GM21528 (cell line): ENCODE results near the gene TTC3.
"Not testable (repeated sequence)": the region's sequence is repeated elsewhere in the genome, so short reads cannot be mapped to it uniquely, and the experiment has no call there.

ENCODE experiments used
- ATAC-seq: cut with Tn5 transposase; IDR thresholded peaks from one replicate; pipeline ENCODE4 v1.9.1; 2021; ENCODE audit warnings: mild to moderate bottlenecking, moderate library complexity; ENCODE audit not compliant: unreplicated experiment, low FRiP score

Gene TTC3

DNA sequence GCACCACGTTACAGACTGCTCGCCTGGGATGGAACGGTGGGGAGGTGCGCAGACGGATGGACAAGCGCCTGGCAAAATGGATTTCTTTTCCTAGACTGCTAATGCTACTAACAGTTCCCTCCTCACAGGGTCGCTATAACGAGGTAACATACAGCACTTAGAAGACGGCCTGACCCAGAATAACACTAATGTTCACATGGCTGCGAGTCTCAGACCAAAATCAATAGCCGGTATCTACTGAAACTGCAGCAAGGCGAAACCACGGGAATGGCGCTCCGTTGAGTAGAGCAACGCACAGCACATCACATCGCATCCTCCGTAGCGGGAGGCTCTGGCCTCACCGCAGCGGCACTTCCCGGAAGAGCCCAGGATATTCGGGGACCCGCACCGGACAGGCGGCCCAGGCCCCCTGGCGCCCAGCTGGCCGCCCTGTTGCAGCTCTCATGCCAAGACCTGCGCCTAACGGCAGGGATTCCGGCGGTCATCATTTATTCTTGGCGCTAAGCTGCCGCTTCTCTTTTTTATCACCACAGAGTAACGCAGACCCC, 147.5 kb downstream of the TTC3 start:
- peak; percentile 49 for ATAC-seq

DNA sequence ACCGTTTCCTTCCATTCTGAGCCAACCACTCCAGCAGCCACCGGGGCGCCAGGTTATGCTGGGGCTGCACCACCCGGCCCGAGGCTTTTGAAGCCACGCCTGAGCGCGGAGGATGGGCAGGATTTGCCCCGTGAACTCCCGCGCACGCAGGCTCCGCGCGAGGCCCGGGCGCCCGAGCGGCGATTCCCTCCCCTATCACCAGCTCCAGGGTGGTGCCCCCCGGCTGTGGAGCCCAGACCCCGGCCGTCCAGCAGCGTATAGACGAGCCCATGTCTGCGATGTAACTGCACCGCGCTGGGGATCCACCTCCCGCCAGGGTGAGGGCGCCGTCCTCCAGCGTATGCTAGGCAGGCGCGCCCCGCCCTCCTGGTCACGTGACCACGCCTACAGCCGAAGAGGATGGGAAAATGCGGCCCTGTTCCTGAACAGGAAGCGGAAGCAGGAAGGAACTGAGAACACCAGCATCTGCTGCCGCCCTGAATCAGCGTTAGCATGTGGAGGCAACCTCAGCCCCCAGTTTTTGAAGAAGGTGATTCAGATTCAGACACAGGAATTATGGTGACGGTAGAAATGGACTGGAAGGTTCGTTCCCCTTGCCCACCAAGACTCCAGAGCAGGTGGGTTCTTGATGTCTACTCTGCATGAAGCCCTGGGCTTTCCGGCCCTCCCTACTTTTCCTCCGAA, 148.1 kb downstream of the TTC3 start:
- ATAC-seq = peak; percentile 85

- ATAC-seq = not testable (repeated sequence)
Measured at GRCh38 chr21:37222248-37222647, 149.2 kb downstream of the TTC3 start.

DNA sequence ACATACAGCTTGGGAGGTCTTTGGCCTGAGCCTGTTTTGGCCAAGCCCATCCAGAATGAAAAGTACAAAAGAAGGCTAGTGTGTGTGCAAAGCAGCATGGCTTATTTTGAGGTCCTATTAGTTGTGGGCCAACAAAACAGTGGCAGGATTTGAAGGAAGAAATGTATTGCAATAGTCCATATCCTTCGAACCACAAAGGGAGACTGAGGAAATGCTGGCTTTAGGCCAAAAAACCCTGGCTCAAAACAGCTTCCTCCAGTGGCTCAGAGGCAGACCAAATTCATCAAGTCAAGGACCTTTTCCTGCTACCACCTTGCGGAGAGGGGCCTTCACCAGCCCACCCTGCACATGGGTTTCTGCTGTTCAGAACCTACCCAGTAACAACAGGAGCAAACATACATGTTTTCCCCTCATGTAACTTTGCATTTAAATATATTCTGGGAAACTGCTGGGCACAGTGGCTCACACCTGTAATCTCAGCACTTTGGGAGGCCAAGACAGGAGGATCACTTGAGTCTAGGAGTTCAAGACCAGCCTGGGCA, 150.8 kb downstream of the TTC3 start:
- ATAC-seq = no peak

DNA sequence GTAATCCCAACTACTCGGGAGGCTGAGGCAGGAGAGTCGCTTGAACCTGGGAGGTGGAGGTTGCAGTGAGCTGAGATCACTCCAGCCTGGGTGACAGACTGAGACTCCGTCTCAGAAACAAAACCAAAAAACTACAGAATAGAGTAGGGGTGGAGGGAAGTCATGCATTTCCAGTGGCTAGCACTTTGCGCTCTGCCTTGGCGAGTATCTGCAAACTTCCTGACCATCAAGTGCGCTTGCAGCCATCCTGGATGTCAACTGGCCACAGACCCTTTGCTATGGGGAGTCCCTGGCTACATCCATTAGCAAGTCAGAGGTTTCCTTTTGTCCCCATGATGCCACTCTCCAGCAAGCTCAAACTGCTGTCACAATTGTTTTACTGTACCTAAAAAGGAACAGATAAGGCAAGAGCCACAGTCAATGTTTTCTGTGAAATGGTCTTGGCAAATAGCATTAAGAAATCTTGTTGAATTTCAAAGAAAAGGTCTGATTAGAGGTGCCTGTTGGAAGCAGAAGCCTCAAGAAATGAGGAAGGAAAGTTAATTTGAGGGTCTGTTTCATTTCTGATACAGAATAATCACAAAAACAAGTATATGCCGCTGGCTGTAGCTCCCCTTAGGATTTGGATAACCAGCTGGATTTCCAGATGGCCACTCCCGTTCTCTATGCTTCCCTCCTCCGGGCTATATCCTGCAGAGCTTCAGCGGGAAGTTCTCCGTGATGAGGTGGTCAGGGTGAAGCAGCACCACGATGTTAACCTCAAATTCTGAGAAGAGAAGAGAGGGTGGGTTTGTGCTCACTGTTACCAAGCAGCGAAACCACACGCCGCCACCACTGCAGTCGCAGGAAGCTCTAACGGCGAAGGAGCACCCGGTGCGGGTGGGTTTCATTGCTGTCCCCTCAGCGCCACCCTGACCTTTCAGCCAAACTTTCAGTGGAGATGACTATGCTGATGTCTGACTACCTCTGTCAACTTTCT, 152.1 kb downstream of the TTC3 start:
- no peak for ATAC-seq

- ATAC-seq = no peak
Measured at GRCh38 chr21:37226041-37226920, 153.2 kb downstream of the TTC3 start.

- ATAC-seq = no peak
Measured at GRCh38 chr21:37227071-37228002, 154.3 kb downstream of the TTC3 start.

GRCh38 chr21:37228003-37228400, 154.9 kb downstream of the TTC3 start:
- no peak for ATAC-seq

DNA sequence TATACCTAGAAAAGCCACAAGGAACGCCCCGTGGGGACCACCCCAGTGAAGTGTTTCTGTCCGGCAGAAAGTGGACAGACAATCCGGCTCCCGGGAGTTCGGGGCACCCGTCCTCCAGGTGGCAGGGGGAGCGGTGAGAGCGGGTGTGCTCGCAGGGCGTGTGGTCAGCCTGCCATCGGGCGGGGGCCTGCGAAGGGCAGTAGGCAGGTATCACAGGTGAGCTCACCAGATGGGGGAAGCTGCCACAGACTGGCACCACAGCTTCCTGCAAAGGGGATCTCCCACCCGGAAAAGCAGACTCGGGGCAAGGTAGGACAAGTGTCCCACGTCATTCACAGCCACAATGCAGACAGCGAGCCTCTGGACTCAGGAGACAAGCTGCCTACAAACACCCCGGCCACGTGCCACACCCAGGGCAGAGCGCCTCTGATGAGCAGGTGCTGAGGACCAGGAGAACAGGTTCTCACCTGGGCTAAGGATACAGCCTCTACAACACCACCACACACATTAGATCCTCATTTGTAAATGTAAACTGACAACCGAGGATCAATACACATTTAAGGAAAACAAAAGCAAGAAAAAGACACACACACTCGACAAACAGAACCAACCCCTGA, 157.7 kb downstream of the TTC3 start:
- ATAC-seq = no peak

DNA sequence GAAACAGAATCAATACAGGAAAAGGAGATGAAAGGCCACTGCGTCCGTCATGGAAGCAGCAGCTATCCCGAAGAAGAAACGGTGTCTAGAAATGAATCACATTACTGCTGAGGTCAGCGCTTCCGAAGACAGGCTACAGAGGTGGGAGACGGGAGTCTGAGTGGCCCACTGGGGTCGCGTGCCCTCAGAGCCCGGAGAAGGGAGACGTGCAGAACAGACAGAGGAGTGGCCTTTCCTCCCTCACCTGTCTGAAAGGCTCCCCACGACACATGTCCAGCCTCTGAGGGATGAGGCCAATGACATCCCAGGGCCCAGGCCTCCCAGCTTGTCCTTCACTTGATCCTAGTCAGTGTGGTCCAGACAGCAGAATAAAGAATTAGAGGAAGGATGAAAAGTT, 158.2 kb downstream of the TTC3 start:
- ATAC-seq = no peak

- ATAC-seq = no peak
Measured at GRCh38 chr21:37231671-37232070, 158.6 kb downstream of the TTC3 start.

- no peak for ATAC-seq
Measured at GRCh38 chr21:37232274-37233018, 159.4 kb downstream of the TTC3 start.

DNA sequence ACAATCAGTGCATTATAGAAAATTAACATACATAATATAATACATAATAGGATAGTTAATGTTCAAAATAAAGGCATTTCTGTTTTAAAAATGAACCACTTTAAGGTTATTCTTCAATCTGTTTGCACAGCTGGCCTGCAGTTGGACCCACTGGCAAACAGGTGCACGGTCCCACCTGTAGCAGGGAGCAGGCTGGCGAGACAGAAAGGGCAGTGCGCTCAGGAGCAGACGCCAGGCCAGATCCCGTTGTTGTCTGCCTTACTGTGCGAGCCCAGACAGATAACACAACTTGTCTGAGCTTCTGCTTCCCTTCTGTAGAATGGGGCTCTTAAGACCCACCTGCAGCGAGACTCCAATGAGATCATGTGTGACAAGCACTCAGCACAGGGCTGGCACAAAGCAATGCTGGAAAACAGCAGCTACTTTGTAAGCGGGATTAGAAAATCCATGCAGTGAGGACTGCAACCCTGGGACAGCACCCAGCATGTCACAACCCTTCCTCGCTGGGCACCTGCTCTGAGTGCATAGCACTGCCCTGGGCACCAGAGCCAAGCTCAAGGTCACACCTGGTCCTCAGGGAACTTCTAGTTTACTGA, 160.6 kb downstream of the TTC3 start:
- no peak for ATAC-seq

DNA sequence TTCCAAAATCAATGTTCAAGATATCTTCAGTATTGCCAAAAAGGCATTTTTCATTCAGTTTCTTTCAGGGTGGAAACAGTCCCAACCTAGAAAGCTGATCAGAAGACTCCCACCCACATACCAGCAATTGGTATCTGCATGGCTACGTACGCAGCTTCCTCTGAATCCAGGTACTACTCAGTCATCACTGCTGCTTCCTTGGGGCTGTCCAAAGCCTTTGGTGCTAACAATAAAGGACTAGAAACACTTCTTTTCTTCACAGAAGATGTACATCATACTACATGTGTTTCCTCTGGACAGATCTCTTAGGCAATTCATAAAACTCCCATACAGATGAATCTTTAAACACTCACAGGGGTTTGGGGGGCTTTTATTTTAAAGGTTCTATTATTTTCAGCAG, 164.3 kb downstream of the TTC3 start:
- ATAC-seq = no peak

- ATAC-seq = no peak
Measured at GRCh38 chr21:37237764-37238163, 164.7 kb downstream of the TTC3 start.

DNA sequence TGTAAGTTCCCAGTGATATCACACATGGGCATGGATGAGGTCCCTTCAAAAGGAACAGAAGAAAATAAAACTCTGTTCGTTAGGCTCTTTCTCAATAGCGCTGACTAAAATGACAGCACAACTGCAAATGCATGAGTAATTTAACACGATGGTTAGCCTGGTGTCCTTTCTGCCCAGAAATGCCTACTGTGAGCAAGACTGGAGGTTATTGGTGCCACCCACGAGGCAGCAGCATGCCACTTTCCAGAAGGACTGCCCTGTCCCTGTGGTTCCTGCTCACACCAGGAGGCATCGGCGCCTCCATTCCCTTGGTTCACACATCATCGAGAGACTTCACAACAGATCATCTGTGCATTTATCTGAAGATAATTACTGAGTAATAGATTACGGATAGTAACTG, 167.9 kb downstream of the TTC3 start:
- ATAC-seq = no peak

GRCh38 chr21:37241426-37241825, 168.4 kb downstream of the TTC3 start:
- no peak for ATAC-seq

DNA sequence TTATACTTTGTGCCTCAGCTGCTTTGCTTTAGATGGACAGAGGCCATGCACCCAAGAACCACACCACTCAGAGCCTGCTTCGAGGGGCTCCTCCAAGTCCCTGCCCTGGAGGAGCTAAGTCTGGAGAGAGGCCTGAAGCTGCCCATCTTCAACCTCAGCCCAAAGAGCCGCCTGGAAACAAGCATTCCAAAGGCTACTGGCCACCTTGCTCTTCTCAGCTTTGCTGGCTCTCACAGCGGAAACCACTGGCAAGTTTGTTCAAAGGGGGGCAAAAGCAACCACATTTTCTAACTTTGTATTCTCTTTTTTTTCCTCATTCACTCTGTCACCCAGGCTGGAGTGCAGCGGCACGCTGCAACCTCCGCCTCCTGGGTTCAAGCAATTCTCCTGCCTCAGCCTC, 170.9 kb downstream of the TTC3 start:
- no peak for ATAC-seq
